Panc1 (cell line): ENCODE results near the gene CTTNBP2NL.

ENCODE experiments used
- POLR2AphosphoS5 ChIP-seq: IDR thresholded peaks from 2 replicates; pipeline ENCODE4 v1.6.1; 2012; ENCODE audit warnings: mild to moderate bottlenecking, low read depth, low read length, moderate library complexity
- REST ChIP-seq, 2 experiments: IDR thresholded peaks; 2 replicates each; pipeline ENCODE4 v1.6.1; 2011 to 2012; ENCODE audit warnings: low read depth in 2 of 2, control low read depth in 1 of 2, low read length in 1 of 2, mild to moderate bottlenecking in 1 of 2, moderate library complexity in 1 of 2; ENCODE audit not compliant: insufficient read depth in 1 of 2
- TCF7L2 ChIP-seq: IDR thresholded peaks from 2 replicates; pipeline ENCODE4 v1.6.1; 2011; ENCODE audit warnings: mild to moderate bottlenecking, low read depth, low read length, inconsistent platforms
- TF ChIP-seq, protein P1 (sequence below): fragments of 450-650 bp; IDR thresholded peaks from 2 replicates; pipeline ENCODE4 v1.5.1; 2017; ENCODE audit warnings: mild to moderate bottlenecking

DNA sequence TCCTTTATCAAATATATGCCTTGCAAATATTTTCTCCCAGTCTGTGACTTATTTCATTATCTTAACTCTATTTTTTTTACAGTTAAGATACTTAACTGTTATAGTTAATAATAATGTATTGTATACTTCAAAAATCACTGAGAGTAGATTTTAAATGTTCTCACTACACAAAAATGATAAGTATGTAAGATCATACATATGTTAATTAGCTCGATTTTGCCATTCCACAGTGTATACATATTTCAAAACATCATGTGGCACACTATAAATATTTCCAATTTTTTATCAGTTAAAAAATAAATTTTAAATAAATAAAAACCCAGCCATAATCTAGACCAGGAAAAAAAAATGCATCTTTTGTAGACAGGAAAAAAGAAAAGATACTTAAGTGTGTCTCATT lies 27.2 kb downstream of the CTTNBP2NL start:
- TF ChIP-seq, protein P1, sequence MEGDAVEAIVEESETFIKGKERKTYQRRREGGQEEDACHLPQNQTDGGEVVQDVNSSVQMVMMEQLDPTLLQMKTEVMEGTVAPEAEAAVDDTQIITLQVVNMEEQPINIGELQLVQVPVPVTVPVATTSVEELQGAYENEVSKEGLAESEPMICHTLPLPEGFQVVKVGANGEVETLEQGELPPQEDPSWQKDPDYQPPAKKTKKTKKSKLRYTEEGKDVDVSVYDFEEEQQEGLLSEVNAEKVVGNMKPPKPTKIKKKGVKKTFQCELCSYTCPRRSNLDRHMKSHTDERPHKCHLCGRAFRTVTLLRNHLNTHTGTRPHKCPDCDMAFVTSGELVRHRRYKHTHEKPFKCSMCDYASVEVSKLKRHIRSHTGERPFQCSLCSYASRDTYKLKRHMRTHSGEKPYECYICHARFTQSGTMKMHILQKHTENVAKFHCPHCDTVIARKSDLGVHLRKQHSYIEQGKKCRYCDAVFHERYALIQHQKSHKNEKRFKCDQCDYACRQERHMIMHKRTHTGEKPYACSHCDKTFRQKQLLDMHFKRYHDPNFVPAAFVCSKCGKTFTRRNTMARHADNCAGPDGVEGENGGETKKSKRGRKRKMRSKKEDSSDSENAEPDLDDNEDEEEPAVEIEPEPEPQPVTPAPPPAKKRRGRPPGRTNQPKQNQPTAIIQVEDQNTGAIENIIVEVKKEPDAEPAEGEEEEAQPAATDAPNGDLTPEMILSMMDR, result no peak
- TF ChIP-seq REST (IDR thresholded peaks at IDR 0.05; ENCODE audit: insufficient read depth in 1 of 2, low read depth in 2 of 2, low read length in 1 of 2) (no peak), POLR2AphosphoS5 (no peak), TCF7L2 (no peak)
